IPS-NIHi7 (cell line): ENCODE data around the gene FGFBP1.
A peak's percentile ranks its signal among the peaks of the same experiment; 100 is the strongest.

Source experiments
- DNase-seq: peaks from one replicate; pipeline ENCODE4 v3.0.0; 2012; ENCODE audit warnings: mixed read lengths; ENCODE audit errors: extremely low spot score

FGFBP1 gene

GRCh38 chr4:15912961-15913630 is 25.4 kb downstream of the FGFBP1 start:
- no peak for DNase-seq

GRCh38 chr4:15912236-15912635 is 26.3 kb downstream of the FGFBP1 start:
- no peak for DNase-seq

GRCh38 chr4:15910155-15910940 is 28.2 kb downstream of the FGFBP1 start:
- no peak for DNase-seq

GRCh38 chr4:15907430-15907829 is 31.1 kb downstream of the FGFBP1 start:
- no peak for DNase-seq

GRCh38 chr4:15906020-15906443 is 32.5 kb downstream of the FGFBP1 start:
- DNase-seq, result peak; percentile 83

GRCh38 chr4:15902746-15903145 is 35.8 kb downstream of the FGFBP1 start:
- no peak for DNase-seq

- no peak for DNase-seq
These were observed 36.5 kb downstream of the FGFBP1 start for GRCh38 chr4:15901998-15902397.

GRCh38 chr4:15901007-15901406 is 37.5 kb downstream of the FGFBP1 start:
- DNase-seq, result no peak

- DNase-seq, result no peak
These were observed 39.0 kb downstream of the FGFBP1 start for GRCh38 chr4:15899511-15899910.

- no peak for DNase-seq
These were observed 39.6 kb downstream of the FGFBP1 start for GRCh38 chr4:15898902-15899301.

- no peak for DNase-seq
These were observed 41.0 kb downstream of the FGFBP1 start for GRCh38 chr4:15897577-15897976.

GRCh38 chr4:15894921-15895916 is 43.3 kb downstream of the FGFBP1 start:
- no peak for DNase-seq

GRCh38 chr4:15894393-15894792 is 44.1 kb downstream of the FGFBP1 start:
- no peak for DNase-seq

GRCh38 chr4:15893962-15894361 is 44.6 kb downstream of the FGFBP1 start:
- DNase-seq, result no peak

GRCh38 chr4:15891312-15891711 is 47.2 kb downstream of the FGFBP1 start:
- no peak for DNase-seq

- no peak for DNase-seq
These were observed 48.2 kb downstream of the FGFBP1 start for GRCh38 chr4:15890246-15890829.

- DNase-seq, result no peak
These were observed 50.0 kb downstream of the FGFBP1 start for GRCh38 chr4:15888515-15888914.
